ENCODE measurements around the gene FRAT1.

DNA sequence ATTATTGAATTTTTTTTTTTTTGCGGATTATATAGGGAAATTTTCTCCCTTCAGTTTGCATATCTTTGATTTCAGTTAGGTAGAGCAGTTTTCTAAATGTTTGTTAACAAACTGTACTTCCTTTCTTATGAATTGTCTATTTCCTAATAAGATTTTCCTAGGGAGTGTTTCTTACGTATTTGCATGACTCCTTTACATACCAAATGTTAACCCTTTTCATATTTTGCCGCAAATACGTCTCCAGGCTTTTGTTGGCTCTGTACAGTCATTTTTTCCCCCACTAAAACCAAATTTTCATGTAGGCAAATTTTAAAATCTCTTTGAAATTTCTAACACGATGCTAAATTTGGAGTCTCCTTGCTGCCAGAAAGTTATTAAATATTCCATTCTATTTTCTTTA, 17.4 kb downstream of the FRAT1 start:
- no peak for TF ChIP-seq CTCF (IDR thresholded peaks at IDR 0.05)
- no peak for TF ChIP-seq ZFX (IDR thresholded peaks at IDR 0.05; ENCODE audit: borderline replicate concordance)
